ENCODE measurements around the gene KLHL18. TPM values are rescaled to one million over a fixed set of nuclear protein-coding genes. Genes with fewer than 3 reads are reported as not detected.
"Not testable (repeated sequence)": the region's sequence is repeated elsewhere in the genome, so short reads cannot be mapped to it uniquely, and the experiment has no call there.

KLHL18 gene
- total RNA-seq, 1 experiment from 2014 or later: 12.7 TPM

- DNase-seq (ENCODE audit: low read depth): peak; percentile 24
These were observed 77.4 kb downstream of the KLHL18 start for GRCh38 chr3:47360110-47360517.

- DNase-seq (ENCODE audit: low read depth): no peak
These were observed 80.0 kb downstream of the KLHL18 start for GRCh38 chr3:47362701-47363100.

GRCh38 chr3:47365213-47366153, 82.7 kb downstream of the KLHL18 start:
- peak; percentile 87 for DNase-seq (ENCODE audit: low read depth)

- DNase-seq (ENCODE audit: low read depth): no peak
These were observed 84.1 kb downstream of the KLHL18 start for GRCh38 chr3:47366833-47367232.

GRCh38 chr3:47367631-47368030, 84.9 kb downstream of the KLHL18 start:
- no peak for DNase-seq (ENCODE audit: low read depth)

- DNase-seq (ENCODE audit: low read depth): not testable (repeated sequence)
These were observed 87.3 kb downstream of the KLHL18 start for GRCh38 chr3:47370020-47370419.

GRCh38 chr3:47370887-47371697, 88.3 kb downstream of the KLHL18 start:
- no peak for DNase-seq (ENCODE audit: low read depth)

- DNase-seq (ENCODE audit: low read depth): no peak
These were observed 91.8 kb downstream of the KLHL18 start for GRCh38 chr3:47374587-47374986.

- DNase-seq (ENCODE audit: low read depth): no peak
These were observed 93.6 kb downstream of the KLHL18 start for GRCh38 chr3:47376393-47376792.

- no peak for DNase-seq (ENCODE audit: low read depth)
These were observed 94.4 kb downstream of the KLHL18 start for GRCh38 chr3:47377186-47377585.

- no peak for DNase-seq (ENCODE audit: low read depth)
These were observed 96.1 kb downstream of the KLHL18 start for GRCh38 chr3:47378869-47379268.

GRCh38 chr3:47379411-47379899, 96.7 kb downstream of the KLHL18 start:
- DNase-seq (ENCODE audit: low read depth): no peak

- no peak for DNase-seq (ENCODE audit: low read depth)
These were observed 97.4 kb downstream of the KLHL18 start for GRCh38 chr3:47380026-47380600.

GRCh38 chr3:47380601-47381316, 98.0 kb downstream of the KLHL18 start, which contains the start of gene PTPN23:
Gene PTPN23, plus strand, starts transcription at chr3:47381021. Its CDS starts 76 bp downstream, at chr3:47381097.
- peak; percentile 96 for DNase-seq (ENCODE audit: low read depth)

- DNase-seq (ENCODE audit: low read depth): peak; percentile 81
These were observed 98.8 kb downstream of the KLHL18 start for GRCh38 chr3:47381317-47382157.

- no peak for DNase-seq (ENCODE audit: low read depth)
These were observed 101.7 kb downstream of the KLHL18 start for GRCh38 chr3:47384425-47384824.

GRCh38 chr3:47385007-47385406, 102.3 kb downstream of the KLHL18 start:
- DNase-seq (ENCODE audit: low read depth): no peak

- DNase-seq (ENCODE audit: low read depth): no peak
These were observed 103.1 kb downstream of the KLHL18 start for GRCh38 chr3:47385796-47386195.

GRCh38 chr3:47392933-47393332, 110.2 kb downstream of the KLHL18 start:
- DNase-seq (ENCODE audit: low read depth): no peak

GRCh38 chr3:47394140-47394870, 111.6 kb downstream of the KLHL18 start:
- peak; percentile 38 for DNase-seq (ENCODE audit: low read depth)

Data from M059J (cell line).